Endothelial cell of umbilical vein (primary cell): ENCODE measurements around the gene WDR90. TPM values are rescaled to one million over a fixed set of nuclear protein-coding genes. Genes with fewer than 3 reads are reported as not detected.
"Not testable (repeated sequence)": the region's sequence is repeated elsewhere in the genome, so short reads cannot be mapped to it uniquely, and the experiment has no call there.

Experiments used
- BruUV-seq: library from RNA; stranded (reverse); fragments of 400-500 nt; replicated peaks from 2 replicates; lab custom pipeline; 2021; lab: Mats Ljungman, UMichigan
- CTCF ChIA-PET: fragments of 300-600, 350-600 bp; sonication (Branson Sonifier 250); formaldehyde crosslinking; loops from one replicate; lab custom pipeline; 2021; ENCODE audit warnings: antibody characterized with exemption, inconsistent platforms; lab: Charles Lee
- POLR2A ChIA-PET: fragments of 300-600, 350-600 bp; sonication (Branson Sonifier 250); formaldehyde crosslinking; loops from one replicate; lab custom pipeline; 2021; ENCODE audit warnings: antibody characterized with exemption, inconsistent platforms; lab: Charles Lee
- DNase-seq: peaks from one replicate; pipeline ENCODE4 v3.0.0-alpha.2; 2011; ENCODE audit warnings: low read depth, low spot score
- FAIRE-seq: peaks from 2 replicates; lab custom pipeline; 2011; peaks lifted over from hg19 to GRCh38; lab: Jason Lieb, UNC
- H2AFZ ChIP-seq: 2 replicates; pipeline ENCODE4 v1.6.0; 2012; ENCODE audit warnings: low read depth, low read length, control low read depth, inconsistent platforms
- H3K27ac ChIP-seq: 2 replicates; pipeline ENCODE4 v1.5.1; 2011; ENCODE audit warnings: low read depth, mild to moderate bottlenecking, control low read depth, low read length, moderate library complexity; ENCODE audit not compliant: insufficient read depth
- H3K27me3 ChIP-seq, 2 experiments: 2 replicates each; pipeline versions ENCODE4 v1.6.0 to v1.6.1; 2011; ENCODE audit warnings: low read length in 2 of 2, mixed read lengths in 1 of 2; ENCODE audit not compliant: control insufficient read depth in 2 of 2, insufficient read depth in 2 of 2
- H3K36me3 ChIP-seq, 2 experiments: 2 replicates in 1 of 2; 3 replicates in 1 of 2; pipeline ENCODE4 v1.5.1; 2011; ENCODE audit warnings: low read length in 2 of 2, mild to moderate bottlenecking in 1 of 2, moderate library complexity in 1 of 2; ENCODE audit not compliant: control insufficient read depth in 2 of 2, insufficient read depth in 2 of 2; ENCODE audit errors: extremely low read depth in 1 of 2
- H3K4me1 ChIP-seq: 3 replicates; pipeline ENCODE4 v1.5.1; 2011; ENCODE audit warnings: mild to moderate bottlenecking, low read length; ENCODE audit not compliant: control insufficient read depth, insufficient read depth; ENCODE audit errors: extremely low read depth
- H3K4me2 ChIP-seq: 2 replicates; pipeline ENCODE4 v1.6.1; 2011; ENCODE audit warnings: low read length, control low read depth, mixed read lengths; ENCODE audit not compliant: insufficient read depth
- H3K4me3 ChIP-seq, 3 experiments: fragments of 200-600 bp in 1 of 3; sonication (generic), shearing (Covaris generic) in 1 of 3; replicated peaks in 1 of 3; 2 replicates each; pipeline ENCODE4 v1.5.1; 2011 to 2016; ENCODE audit warnings: control low read depth in 3 of 3, low read length in 3 of 3, mild to moderate bottlenecking in 2 of 3, inconsistent platforms in 1 of 3, low read depth in 1 of 3, moderate library complexity in 1 of 3; ENCODE audit not compliant: insufficient read depth in 1 of 3
- H3K79me2 ChIP-seq: 2 replicates; pipeline ENCODE4 v1.6.0; 2012; ENCODE audit warnings: low read length, inconsistent platforms; ENCODE audit not compliant: control insufficient read depth, insufficient read depth
- H3K9ac ChIP-seq: replicated peaks from 2 replicates; pipeline ENCODE3; 2011; ENCODE audit warnings: low read length, control low read depth; ENCODE audit not compliant: insufficient read depth; ENCODE audit errors: extremely low read depth
- H3K9me1 ChIP-seq: replicated peaks from 3 replicates; pipeline ENCODE4 v1.6.0; 2011; ENCODE audit warnings: mild to moderate bottlenecking, low read length; ENCODE audit not compliant: control insufficient read depth, insufficient read depth; ENCODE audit errors: extremely low read depth
- H3K9me3 ChIP-seq: replicated peaks from 2 replicates; pipeline ENCODE4 v1.5.1; 2012; ENCODE audit warnings: low read length, inconsistent platforms; ENCODE audit not compliant: control insufficient read depth, insufficient read depth
- H4K20me1 ChIP-seq: replicated peaks from 2 replicates; pipeline ENCODE3; 2011; ENCODE audit warnings: mild to moderate bottlenecking, low read length; ENCODE audit not compliant: control insufficient read depth, insufficient read depth; ENCODE audit errors: extremely low read depth
- CTCF ChIP-seq, 2 donors: IDR thresholded peaks; 1 replicate in 1 of 2; 2 replicates in 1 of 2; pipeline ENCODE4 v1.5.1; 2011; ENCODE audit warnings: low read length in 2 of 2, mild to moderate bottlenecking in 2 of 2, moderate library complexity in 2 of 2, control low read depth in 1 of 2, inconsistent platforms in 1 of 2, low read depth in 1 of 2; ENCODE audit not compliant: insufficient read depth in 1 of 2; ENCODE audit errors: extremely low read depth in 1 of 2
- FOS ChIP-seq: IDR thresholded peaks from 2 replicates; pipeline ENCODE4 v1.6.1; 2011; ENCODE audit warnings: mild to moderate bottlenecking, low read length, moderate library complexity, borderline replicate concordance; ENCODE audit not compliant: insufficient read depth
- POLR2AphosphoS5 ChIP-seq: IDR thresholded peaks from 2 replicates; pipeline ENCODE4 v1.6.1; 2012; ENCODE audit warnings: low read depth, mild to moderate bottlenecking, control low read depth, low read length, moderate library complexity; ENCODE audit not compliant: insufficient read depth
- dilution Hi-C: fragments of 300-500 bp; cut with MboI; formaldehyde crosslinking; loops from one replicate; pipeline ENCODE4 v1.15.0; 2019; ENCODE audit warnings: low sequenced_read_pairs; ENCODE audit not compliant: extremely low pct_ligation_motif_present
- intact Hi-C: fragments of 100-400 bp; cut with micrococcal nuclease; formaldehyde crosslinking; loops from one replicate; pipeline ENCODE4 v1.10.0; 2022
- polyA plus RNA-seq, 4 experiments: library from polyadenylated mRNA; depleted of rRNA in 3 of 4; stranded (reverse) in 3 of 4; unstranded in 1 of 4; fragments of >200 nt; gene quantifications; 2 replicates each; pipeline versions ENCODE4 v1.2.1 to v1.2.3, GENCODE V29; 2011 to 2012; ENCODE audit warnings: missing spikeins in 1 of 4
- total RNA-seq: library from RNA; stranded (reverse); gene quantifications from 2 replicates; pipeline ENCODE4 v1.2.3, GENCODE V29; 2021

WDR90 gene
- total and polyA plus RNA-seq, 2 donors (not counting 3 experiments of a cell fraction or from before 2014, with no cell fraction given), result 22.2 to 51.8 TPM

GRCh38 chr16:711548-712320 lies 62.6 kb downstream of the WDR90 start:
- Histone ChIP-seq H3K9ac (no peak overlapping the region), H3K36me3 (no peaks in the 10 kb centered on the region), H2AFZ (no peak overlapping the region), H3K9me1 (no peaks in the 10 kb centered on the region), H3K9me3 (no peaks in the 10 kb centered on the region), H4K20me1 (no peaks in the 10 kb centered on the region), H3K27me3 (peaks cover 5 to 10% of the 10 kb centered on the region in 2 experiments), H3K4me3 (no peak overlapping the region), H3K4me1 (peaks cover 10% of the 10 kb centered on the region), H3K4me2 (no peak overlapping the region), H3K79me2 (no peaks in the 10 kb centered on the region), H3K27ac (no peak overlapping the region)
- CTCF ChIA-PET, result interaction anchor here (0.8 to 3.0 kb wide), 15 partner anchors 9 to 345 kb away, joined by 3 to 67 read pairs (median 5); partner anchors contain the start of genes ANTKMT, CHTF18, HAGHL and RPUSD1
- DNase-seq, result peak; percentile 55
- POLR2A ChIA-PET, result no interaction called here
- dilution Hi-C loops, result no loop called here
- BruUV-seq, result no TSS peak
- peak; percentile 40 for FAIRE-seq
- intact Hi-C loops, result loop anchor here (1.0 to 2.0 kb wide), 3 partner anchors 30 to 343 kb away; no protein-coding TSS in a partner anchor
- TF ChIP-seq POLR2AphosphoS5, result no peak
- peak; percentile 89 to 99 for TF ChIP-seq CTCF (IDR thresholded peaks at IDR 0.05; ENCODE audit: extremely low read depth in 1 of 2, insufficient read depth in 1 of 2, low read depth in 1 of 2, low read length in 2 of 2)

GRCh38 chr16:712740-713250 lies 63.6 kb downstream of the WDR90 start:
- dilution Hi-C loops, H3K9me3 ChIP-seq, H3K9me1 ChIP-seq, H3K9ac ChIP-seq, H3K27me3 ChIP-seq, POLR2A ChIA-PET, H2AFZ ChIP-seq, BruUV-seq, H3K79me2 ChIP-seq, H4K20me1 ChIP-seq, H3K4me3 ChIP-seq, H3K27ac ChIP-seq, H3K36me3 ChIP-seq, H3K4me1 ChIP-seq, H3K4me2 ChIP-seq: not testable (repeated sequence)
- FAIRE-seq (peak; percentile 53), DNase-seq (peak; percentile 46)
- CTCF ChIA-PET, result interaction anchor here (0.8 to 3.0 kb wide), 15 partner anchors 9 to 343 kb away, joined by 3 to 67 read pairs (median 5); partner anchors contain the start of genes ANTKMT, CHTF18, HAGHL and RPUSD1
- peak; percentile 36 for TF ChIP-seq CTCF (IDR thresholded peaks at IDR 0.05; ENCODE audit: extremely low read depth in 1 of 2, insufficient read depth in 1 of 2, low read depth in 1 of 2, low read length in 2 of 2)
- TF ChIP-seq FOS, result peak; percentile 22
- intact Hi-C loops, result loop anchor here (1.0 to 2.0 kb wide), 2 partner anchors 29 to 342 kb away; no protein-coding TSS in a partner anchor
